Measurements from ENCODE around the gene LTV1. TPM values are rescaled to one million over a fixed set of nuclear protein-coding genes. Genes with fewer than 3 reads are reported as not detected.
"Not testable (repeated sequence)": the region's sequence is repeated elsewhere in the genome, so short reads cannot be mapped to it uniquely, and the experiment has no call there.

Gene LTV1
- total RNA-seq, 1 donor from 2014 or later = 12.4 TPM

- no peak for ATAC-seq
- intact Hi-C loops (cut with DNase I) = no loop called here
Measured at GRCh38 chr6:143838395-143838794, 4.7 kb upstream of the LTV1 start.

DNA sequence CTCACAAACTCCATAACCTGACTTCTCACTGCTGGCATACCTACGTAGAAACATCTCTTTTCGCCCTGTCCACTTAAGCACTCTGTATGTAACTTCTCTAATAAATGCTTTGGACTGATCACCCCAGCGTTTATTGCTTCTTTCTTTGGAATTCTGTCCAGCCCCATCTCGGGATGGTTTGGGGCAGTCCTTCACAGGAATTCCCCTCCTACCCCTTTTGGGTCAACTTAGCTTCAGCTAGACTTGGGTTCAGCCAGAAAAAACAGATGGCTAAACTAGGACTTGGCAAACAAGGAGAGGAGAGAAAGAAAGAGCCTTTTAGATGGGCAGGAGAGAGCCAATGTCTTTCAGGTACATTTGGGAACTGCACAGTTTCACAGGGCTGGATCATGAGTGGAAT is 3.9 kb upstream of the LTV1 start:
- intact Hi-C loops (cut with DNase I) = no loop called here
- ATAC-seq = no peak
- no peak for DNase-seq (ENCODE audit: missing footprints)

More at GRCh38 chr6:143838395-143838794, 4.7 kb upstream of the LTV1 start:
- no peak for DNase-seq (ENCODE audit: missing footprints)

DNA sequence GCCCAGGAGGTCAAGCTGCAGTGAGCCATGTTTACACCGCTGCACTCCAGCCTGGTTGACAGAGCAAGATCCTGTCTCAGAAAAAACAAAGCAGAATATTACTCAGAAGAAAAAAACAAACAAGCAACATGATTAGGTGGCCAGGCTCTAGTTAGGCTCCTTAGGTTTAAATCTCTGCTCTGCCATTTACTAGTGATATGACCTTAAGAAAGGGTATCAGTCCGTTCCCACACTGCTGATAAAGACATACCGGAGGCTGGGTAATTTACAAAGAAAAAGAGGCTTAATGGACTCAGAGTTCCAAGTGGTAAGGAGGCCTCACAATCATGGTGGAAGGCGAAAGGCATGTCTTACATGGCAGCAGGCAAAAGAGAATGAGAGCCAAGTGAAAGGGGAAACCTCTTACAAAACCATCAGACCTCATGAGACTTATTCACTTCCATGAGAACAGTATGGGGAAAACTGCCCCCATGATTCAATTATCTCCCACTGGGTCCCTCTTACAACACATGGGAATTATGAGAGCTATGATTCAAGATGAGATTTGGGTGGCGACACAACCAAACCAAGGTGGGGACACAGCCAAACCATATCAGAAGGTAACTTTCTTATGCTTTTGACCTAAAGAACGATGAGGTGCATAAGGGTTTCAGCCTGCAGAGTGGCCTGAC is 2.4 kb upstream of the LTV1 start:
- no peak for DNase-seq (ENCODE audit: missing footprints)
- no peak for ATAC-seq
- intact Hi-C loops (cut with DNase I) = loop anchor here (5.0 kb wide), 3 partner anchors 68 to 328 kb away; partner anchors contain the start of gene FUCA2

DNA sequence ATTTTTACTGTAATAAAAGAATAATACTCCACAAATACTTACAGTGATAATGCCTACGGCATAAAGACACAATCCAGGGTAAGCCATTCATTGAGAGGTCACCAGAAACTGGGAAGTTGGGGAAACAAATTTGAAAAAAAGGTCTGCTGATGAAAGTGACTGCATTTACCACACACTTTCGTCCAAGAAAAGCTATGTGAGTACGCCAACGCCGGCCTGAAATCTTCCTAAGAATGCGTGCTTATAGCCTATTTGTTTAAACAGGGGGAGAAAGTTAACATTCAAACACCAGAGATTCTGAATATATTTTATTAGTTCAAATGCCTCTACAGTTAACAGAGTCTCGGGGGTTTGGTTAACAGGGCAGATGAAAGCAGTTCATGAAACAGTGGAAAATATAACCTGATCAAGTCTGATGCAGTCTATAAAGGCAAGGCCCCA is 657 bp upstream of the LTV1 start:
- intact Hi-C loops (cut with DNase I) = loop anchor here (5.0 kb wide), 3 partner anchors 70 to 330 kb away; partner anchors contain the start of gene FUCA2
- no peak for ATAC-seq
- DNase-seq (ENCODE audit: missing footprints) = no peak

DNA sequence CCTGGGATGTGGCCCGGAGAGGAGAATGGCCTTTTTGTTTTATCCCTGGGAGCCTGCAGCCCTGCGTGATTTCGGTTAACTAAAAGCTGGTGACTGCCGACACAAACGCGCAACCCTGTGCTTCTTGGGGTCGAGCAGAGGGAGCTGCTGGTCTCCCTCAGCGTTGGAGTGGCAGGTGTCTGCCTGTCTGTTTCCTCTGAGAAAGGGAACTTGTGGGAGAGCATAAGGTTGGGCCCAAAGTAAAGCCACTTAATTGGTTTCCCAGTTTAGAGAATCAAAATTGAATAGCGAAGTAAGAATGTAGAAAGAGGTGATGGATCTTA is 500 bp downstream of the LTV1 start:
- intact Hi-C loops (cut with DNase I) = loop anchor here (1.0 to 5.0 kb wide), 4 partner anchors 71 to 331 kb away; partner anchors contain the start of gene FUCA2
- peak; percentile 0 for ATAC-seq
- DNase-seq (ENCODE audit: missing footprints) = no peak

DNA sequence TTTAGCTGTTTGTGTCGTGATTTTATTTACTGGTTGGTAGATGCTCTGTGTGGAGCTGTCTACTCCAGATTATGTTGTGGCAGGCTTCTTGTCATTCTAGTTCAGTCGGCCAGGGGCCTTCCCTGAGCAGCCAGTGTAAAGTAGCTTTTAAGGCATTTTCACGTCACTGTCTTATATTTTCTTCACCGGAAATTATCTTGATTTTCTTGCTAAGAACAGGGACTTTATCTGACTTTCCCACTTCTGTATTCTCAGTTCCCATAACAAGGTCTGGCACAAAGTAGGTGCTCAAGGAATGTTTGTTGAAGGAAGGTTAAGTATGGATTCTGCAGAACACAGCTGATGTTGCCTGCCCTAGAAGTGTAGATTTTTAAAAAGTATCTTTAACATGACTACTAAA is 868 bp downstream of the LTV1 start:
- DNase-seq (ENCODE audit: missing footprints) = no peak
- no peak for ATAC-seq
- intact Hi-C loops (cut with DNase I) = loop anchor here (5.0 kb wide), 3 partner anchors 72 to 332 kb away; partner anchors contain the start of gene FUCA2

- intact Hi-C loops (cut with DNase I) = no loop called here
- no peak for ATAC-seq
- no peak for DNase-seq (ENCODE audit: missing footprints)
Measured at GRCh38 chr6:143845033-143845432, 1.9 kb downstream of the LTV1 start.

- intact Hi-C loops (cut with DNase I); ATAC-seq; DNase-seq (ENCODE audit: missing footprints): not testable (repeated sequence)
Measured at GRCh38 chr6:143851706-143852105, 8.6 kb downstream of the LTV1 start.

DNA sequence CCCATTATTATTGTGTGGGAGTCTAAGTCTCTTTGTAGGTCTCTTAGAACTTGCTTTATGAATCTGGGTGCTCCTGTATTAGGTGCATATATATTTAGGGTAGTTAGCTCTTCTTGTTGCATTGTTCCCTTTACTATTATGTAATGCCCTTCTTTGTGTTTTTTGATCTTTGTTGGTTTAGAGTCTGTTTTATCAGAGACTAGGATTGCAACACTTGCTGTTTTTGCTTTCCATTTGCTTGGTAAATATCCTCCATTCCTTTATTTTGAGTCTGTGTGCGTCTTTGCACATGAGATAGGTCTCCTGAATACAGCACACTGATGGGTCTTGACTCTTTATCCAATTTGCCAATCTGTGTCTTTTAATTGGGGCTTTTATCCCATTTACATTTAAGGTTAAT is 11.9 kb downstream of the LTV1 start:
- DNase-seq (ENCODE audit: missing footprints); ATAC-seq; intact Hi-C loops (cut with DNase I): not testable (repeated sequence)

DNA sequence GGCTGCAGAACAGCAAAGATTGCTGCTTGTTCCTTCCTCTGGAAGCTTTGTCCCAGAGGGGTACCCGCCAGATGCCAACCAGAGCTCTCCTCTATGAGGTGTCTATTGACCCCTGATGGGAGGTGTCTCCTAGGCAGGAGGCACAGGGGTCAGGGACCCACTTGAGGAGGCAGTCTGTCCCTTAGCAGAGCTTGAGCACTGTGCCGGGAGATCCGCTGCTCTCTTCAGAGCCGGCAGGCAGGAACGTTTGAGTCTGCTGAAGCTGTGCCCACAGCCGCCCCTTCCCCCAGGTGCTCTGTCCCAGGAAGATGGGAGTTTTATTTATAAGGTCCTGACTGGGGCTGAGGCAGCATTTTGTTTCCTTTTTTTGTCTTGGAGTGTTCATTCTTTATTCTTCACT is 13.6 kb downstream of the LTV1 start:
- ATAC-seq; intact Hi-C loops (cut with DNase I); DNase-seq (ENCODE audit: missing footprints): not testable (repeated sequence)

GRCh38 chr6:143857651-143858050 is 14.5 kb downstream of the LTV1 start:
- intact Hi-C loops (cut with DNase I) = no loop called here
- no peak for DNase-seq (ENCODE audit: missing footprints)
- ATAC-seq = no peak

DNA sequence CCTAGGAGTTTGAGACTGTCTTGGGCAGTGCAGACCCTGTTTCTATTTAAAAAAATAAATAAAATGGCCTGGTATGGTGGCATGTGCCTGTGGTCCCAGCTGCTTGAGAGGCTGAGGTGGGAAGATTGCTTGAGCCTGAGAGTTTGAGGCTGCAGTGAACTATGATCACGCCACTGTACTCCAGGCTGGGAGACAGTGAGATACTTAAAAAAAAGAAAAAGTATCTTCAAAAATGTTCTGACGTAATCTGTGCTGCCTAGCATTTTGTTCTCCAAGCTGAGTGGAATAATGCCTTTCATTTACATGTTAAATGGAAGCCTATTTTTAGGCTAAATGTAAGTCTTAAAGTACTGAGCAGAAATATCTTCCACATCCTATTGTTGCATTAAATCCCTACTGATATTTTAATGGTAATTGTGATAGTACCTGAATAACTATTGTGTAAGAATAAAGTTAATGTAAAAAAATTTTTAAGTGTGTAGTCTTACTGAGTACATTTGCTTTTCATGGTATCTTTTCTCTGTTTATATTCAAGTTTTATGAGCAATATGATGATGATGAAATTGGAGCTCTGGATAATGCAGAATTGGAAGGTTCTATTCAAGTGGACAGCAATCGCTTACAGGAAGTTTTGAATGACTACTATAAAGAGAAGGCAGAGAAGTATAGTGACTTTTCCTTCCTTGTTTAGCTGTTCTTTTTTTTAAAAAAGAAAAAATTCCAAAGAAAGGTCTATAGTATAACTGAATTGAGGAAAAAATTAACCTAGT is 16.9 kb downstream of the LTV1 start:
- intact Hi-C loops (cut with DNase I) = no loop called here
- ATAC-seq (no peak), DNase-seq (ENCODE audit: missing footprints) (no peak)

DNA sequence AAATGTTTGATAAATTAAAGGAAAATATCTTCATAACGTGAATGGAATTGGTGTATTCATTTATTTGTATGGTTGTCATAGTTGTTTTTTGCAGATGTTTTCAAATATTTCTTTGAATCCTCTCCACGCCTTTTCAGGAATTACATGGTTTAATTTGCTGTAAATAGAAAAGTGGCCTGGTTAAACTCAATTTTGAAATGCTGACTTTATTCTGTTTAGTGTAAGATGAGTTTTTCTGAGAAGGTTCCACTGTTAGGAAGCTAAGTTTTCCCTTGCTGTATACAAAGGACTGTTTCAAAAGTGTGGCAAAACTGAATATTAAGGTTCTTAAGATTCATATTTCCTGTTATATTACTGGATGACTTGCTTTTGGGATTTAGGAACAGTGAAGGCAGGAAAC is 20.6 kb downstream of the LTV1 start:
- DNase-seq (ENCODE audit: missing footprints) (no peak), ATAC-seq (no peak)
- intact Hi-C loops (cut with DNase I) = no loop called here

DNA sequence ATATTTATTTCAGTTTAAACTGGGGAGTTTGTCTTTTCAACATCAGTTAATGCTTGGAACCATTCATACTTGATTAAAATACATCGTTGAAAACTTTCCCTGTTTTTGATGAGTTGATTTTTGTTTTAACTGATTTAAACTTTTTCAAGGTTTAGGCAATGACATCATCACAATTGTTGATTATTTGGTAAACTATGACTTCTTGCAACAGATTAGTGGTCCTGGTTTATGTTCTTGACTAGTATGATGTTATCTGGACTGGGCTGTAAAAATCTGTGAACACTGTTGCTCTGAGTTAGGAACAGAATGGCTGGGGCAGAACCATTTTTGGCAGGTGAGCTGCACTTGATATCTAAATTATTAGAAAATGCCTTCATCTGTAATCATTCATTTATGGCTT is 21.1 kb downstream of the LTV1 start, which contains the start of gene ZC2HC1B:
TSS of gene ZC2HC1B (plus strand) at position 241 of the 400 bp plus-strand sequence. CDS start at position 307, 66 bp downstream.
- ATAC-seq (no peak), DNase-seq (ENCODE audit: missing footprints) (no peak)
- intact Hi-C loops (cut with DNase I) = no loop called here

GRCh38 chr6:143867236-143867635 is 24.1 kb downstream of the LTV1 start:
- DNase-seq (ENCODE audit: missing footprints) = no peak
- no peak for ATAC-seq
- intact Hi-C loops (cut with DNase I) = no loop called here

GRCh38 chr6:143868808-143869207 is 25.7 kb downstream of the LTV1 start:
- DNase-seq (ENCODE audit: missing footprints); intact Hi-C loops (cut with DNase I); ATAC-seq: not testable (repeated sequence)

DNA sequence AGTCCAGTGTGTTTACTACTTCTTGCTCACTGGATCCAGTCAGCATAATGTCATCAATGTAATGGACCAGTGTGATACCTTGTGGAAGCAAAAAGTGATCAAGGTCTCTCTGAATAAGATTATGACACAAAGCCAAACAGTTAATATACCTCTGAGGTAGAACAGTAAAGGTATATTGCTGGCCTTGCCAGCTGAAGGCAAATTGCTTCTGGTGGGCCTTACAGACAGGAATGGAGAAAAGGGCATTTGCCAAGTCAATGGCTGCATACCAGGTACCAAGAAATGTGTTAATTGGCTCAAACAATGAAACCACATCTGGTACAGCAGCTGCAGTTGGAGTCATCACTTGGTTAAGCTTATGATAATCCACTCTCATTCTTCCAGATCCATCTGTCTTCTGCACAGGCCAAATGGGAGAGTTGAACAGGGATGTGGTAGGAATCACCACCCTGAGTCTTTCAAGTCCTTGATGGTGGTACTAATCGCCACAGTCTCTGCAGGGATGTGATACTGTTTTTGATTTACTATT is 28.1 kb downstream of the LTV1 start:
- DNase-seq (ENCODE audit: missing footprints); intact Hi-C loops (cut with DNase I); ATAC-seq: not testable (repeated sequence)

GRCh38 chr6:143872201-143872600 is 29.1 kb downstream of the LTV1 start:
- intact Hi-C loops (cut with DNase I) = no loop called here
- ATAC-seq = no peak
- DNase-seq (ENCODE audit: missing footprints) = no peak

GRCh38 chr6:143873600-143873999 is 30.5 kb downstream of the LTV1 start:
- intact Hi-C loops (cut with DNase I); ATAC-seq; DNase-seq (ENCODE audit: missing footprints): not testable (repeated sequence)

Data from Right ventricle myocardium inferior (tissue), 1 donor.